GM23338 (cell line): ENCODE results near the gene FCN3.

Source experiments
- CTCF ChIP-seq, 2 experiments: fragments of 200-600 bp in 1 of 2; sonication (generic) in 1 of 2; conservative IDR thresholded peaks; 2 replicates each; pipeline versions ENCODE4 v1.5.1 to v1.6.1; 2016 to 2017; ENCODE audit warnings: antibody characterized with exemption in 2 of 2, low read depth in 2 of 2, mild to moderate bottlenecking in 2 of 2, moderate library complexity in 1 of 2
- EZH2 ChIP-seq: fragments of 200-600 bp; sonication (generic); IDR thresholded peaks from one replicate; pipeline ENCODE4 v1.8.0; 2017; ENCODE audit warnings: antibody characterized with exemption, mild to moderate bottlenecking, low read depth; ENCODE audit not compliant: unreplicated experiment
- JUNB ChIP-seq: IDR thresholded peaks from one replicate; pipeline ENCODE4 v1.6.1; 2016; ENCODE audit warnings: antibody characterized with exemption; ENCODE audit not compliant: unreplicated experiment
- REST ChIP-seq: IDR thresholded peaks from one replicate; pipeline ENCODE4 v1.6.1; 2018; ENCODE audit warnings: antibody characterized with exemption; ENCODE audit not compliant: unreplicated experiment

GRCh38 chr1:27374362-27375086 lies at the start of gene FCN3:
- no peak for TF ChIP-seq CTCF (conservative IDR thresholded peaks at IDR 0.05; ENCODE audit: low read depth in 2 of 2)
- no peak for TF ChIP-seq JUNB
- no peak for TF ChIP-seq EZH2
- TF ChIP-seq REST: no peak
